HEK293 (cell line): Measurements from ENCODE around the gene SPOCK3.
"Not testable (repeated sequence)": the region's sequence is repeated elsewhere in the genome, so short reads cannot be mapped to it uniquely, and the experiment has no call there.

Experiments
- CTCF ChIA-PET: fragments of 350-600 bp; formaldehyde crosslinking; extraction: SDS; loops from one replicate; lab custom pipeline; 2021; ENCODE audit warnings: antibody characterized with exemption; lab: Yijun Ruan, JAX
- POLR2A ChIA-PET: fragments of 300-600 bp; formaldehyde crosslinking; extraction: SDS; loops from one replicate; lab custom pipeline; 2020; ENCODE audit warnings: antibody characterized with exemption, inconsistent platforms; lab: Yijun Ruan, JAX
- H3K27ac ChIP-seq: fragments of 200-500 bp; sonication (Bioruptor generic); 2 replicates; pipeline ENCODE4 v1.5.1; 2014; ENCODE audit warnings: low read depth, low read length, control low read depth, inconsistent platforms; ENCODE audit errors: extremely low read depth
- H3K36me3 ChIP-seq, 2 experiments: fragments of 200-500 bp in 1 of 2; sonication (Bioruptor generic) in 1 of 2; 1 replicate in 1 of 2; 2 replicates in 1 of 2; pipeline ENCODE4 v1.5.1; 2014 to 2017; ENCODE audit warnings: inconsistent platforms in 2 of 2, low read length in 2 of 2; ENCODE audit not compliant: control insufficient read depth in 2 of 2, insufficient read depth in 1 of 2
- H3K4me1 ChIP-seq: fragments of 200-500 bp; sonication (Bioruptor generic); 2 replicates; pipeline ENCODE4 v1.5.1; 2014; ENCODE audit warnings: mild to moderate bottlenecking, low read length, inconsistent platforms; ENCODE audit not compliant: control insufficient read depth, insufficient read depth
- H3K4me3 ChIP-seq: 2 replicates; pipeline ENCODE4 v1.5.1; 2011; ENCODE audit warnings: low read depth, mild to moderate bottlenecking, control low read depth, low read length, moderate library complexity
- H3K9me3 ChIP-seq: fragments of 200-500 bp; sonication (Bioruptor generic); 2 replicates; pipeline ENCODE4 v1.5.1; 2014; ENCODE audit warnings: low read depth, low read length, inconsistent platforms; ENCODE audit not compliant: control insufficient read depth, insufficient read depth
- GLI4 ChIP-seq: fragments of 450-650 bp; formaldehyde crosslinking; IDR thresholded peaks from 2 replicates; pipeline ENCODE4 v1.5.1; 2016; ENCODE audit warnings: missing biosample characterization, missing genetic modification characterization
- KLF9 ChIP-seq: fragments of 450-650 bp; formaldehyde crosslinking; IDR thresholded peaks from 2 replicates; pipeline ENCODE4 v1.5.1; 2016; ENCODE audit warnings: missing biosample characterization, missing genetic modification characterization, low read depth
- OVOL3 ChIP-seq: fragments of 450-650 bp; formaldehyde crosslinking; IDR thresholded peaks from 2 replicates; pipeline ENCODE4 v1.5.1; 2016; ENCODE audit warnings: missing biosample characterization, missing genetic modification characterization
- REST ChIP-seq: fragments of 450-650 bp; formaldehyde crosslinking; IDR thresholded peaks from 2 replicates; pipeline ENCODE4 v1.5.1; 2016; ENCODE audit warnings: missing biosample characterization, missing genetic modification characterization
- YY2 ChIP-seq: fragments of 450-650 bp; formaldehyde crosslinking; IDR thresholded peaks from 2 replicates; pipeline ENCODE4 v1.5.1; 2016; ENCODE audit warnings: missing biosample characterization, missing genetic modification characterization
- ZNF114 ChIP-seq: fragments of 450-650 bp; formaldehyde crosslinking; IDR thresholded peaks from 2 replicates; pipeline ENCODE4 v1.5.0; 2017; ENCODE audit warnings: missing biosample characterization, missing genetic modification characterization
- ZNF16 ChIP-seq: fragments of 450-650 bp; formaldehyde crosslinking; IDR thresholded peaks from 2 replicates; pipeline ENCODE4 v1.5.1; 2016; ENCODE audit warnings: low read depth, missing biosample characterization, missing genetic modification characterization
- ZNF223 ChIP-seq: fragments of 450-650 bp; formaldehyde crosslinking; IDR thresholded peaks from 2 replicates; pipeline ENCODE4 v1.5.1; 2016; ENCODE audit warnings: missing biosample characterization, missing genetic modification characterization
- ZNF416 ChIP-seq: fragments of 450-650 bp; formaldehyde crosslinking; IDR thresholded peaks from 2 replicates; pipeline ENCODE4 v1.5.1; 2016; ENCODE audit warnings: missing biosample characterization, missing genetic modification characterization
- ZNF426 ChIP-seq: fragments of 450-650 bp; formaldehyde crosslinking; IDR thresholded peaks from 2 replicates; pipeline ENCODE4 v1.5.1; 2017; ENCODE audit warnings: missing biosample characterization, missing genetic modification characterization, mild to moderate bottlenecking, inconsistent platforms, moderate library complexity
- ZNF433 ChIP-seq: fragments of 450-650 bp; formaldehyde crosslinking; IDR thresholded peaks from 2 replicates; pipeline ENCODE4 v1.5.1; 2016; ENCODE audit warnings: missing biosample characterization, missing genetic modification characterization, low read depth
- ZNF521 ChIP-seq: fragments of 450-650 bp; formaldehyde crosslinking; IDR thresholded peaks from 2 replicates; pipeline ENCODE4 v1.5.1; 2017; ENCODE audit warnings: missing biosample characterization, mild to moderate bottlenecking, missing genetic modification characterization
- ZNF571 ChIP-seq: fragments of 450-650 bp; formaldehyde crosslinking; IDR thresholded peaks from 2 replicates; pipeline ENCODE4 v1.5.0; 2017; ENCODE audit warnings: missing biosample characterization, missing genetic modification characterization
- ZNF580 ChIP-seq: fragments of 450-650 bp; formaldehyde crosslinking; IDR thresholded peaks from 2 replicates; pipeline ENCODE4 v1.5.1; 2016; ENCODE audit warnings: missing biosample characterization, missing genetic modification characterization
- ZNF596 ChIP-seq: fragments of 450-650 bp; IDR thresholded peaks from 2 replicates; pipeline ENCODE4 v1.5.0; 2018; ENCODE audit warnings: missing biosample characterization, mild to moderate bottlenecking, missing genetic modification characterization, moderate library complexity
- ZNF600 ChIP-seq: fragments of 450-650 bp; formaldehyde crosslinking; IDR thresholded peaks from 2 replicates; pipeline ENCODE4 v1.5.1; 2016; ENCODE audit warnings: missing biosample characterization, missing genetic modification characterization
- ZNF645 ChIP-seq: fragments of 450-650 bp; formaldehyde crosslinking; IDR thresholded peaks from 2 replicates; pipeline ENCODE4; 2016; ENCODE audit warnings: missing biosample characterization, missing genetic modification characterization
- ZNF658 ChIP-seq: fragments of 450-650 bp; formaldehyde crosslinking; IDR thresholded peaks from 2 replicates; pipeline ENCODE4; 2016; ENCODE audit warnings: missing biosample characterization, missing genetic modification characterization
- ZNF701 ChIP-seq: fragments of 450-650 bp; formaldehyde crosslinking; IDR thresholded peaks from 2 replicates; pipeline ENCODE4 v1.5.1; 2016; ENCODE audit warnings: missing biosample characterization, missing genetic modification characterization
- ZNF707 ChIP-seq: fragments of 450-650 bp; formaldehyde crosslinking; IDR thresholded peaks from 2 replicates; pipeline ENCODE4 v1.5.1; 2016; ENCODE audit warnings: missing biosample characterization, missing genetic modification characterization
- ZNF76 ChIP-seq: fragments of 450-650 bp; formaldehyde crosslinking; IDR thresholded peaks from 2 replicates; pipeline ENCODE4; 2016; ENCODE audit warnings: low read depth, missing biosample characterization, missing genetic modification characterization, borderline replicate concordance
- ZNF785 ChIP-seq: fragments of 450-650 bp; formaldehyde crosslinking; IDR thresholded peaks from 2 replicates; pipeline ENCODE4 v1.5.1; 2016; ENCODE audit warnings: missing biosample characterization, missing genetic modification characterization
- ZNF791 ChIP-seq: fragments of 450-650 bp; formaldehyde crosslinking; IDR thresholded peaks from 2 replicates; pipeline ENCODE4 v1.5.1; 2016; ENCODE audit warnings: missing biosample characterization, missing genetic modification characterization
- ZNF843 ChIP-seq: fragments of 450-650 bp; formaldehyde crosslinking; IDR thresholded peaks from 2 replicates; pipeline ENCODE4 v1.5.1; 2016; ENCODE audit warnings: missing biosample characterization, missing genetic modification characterization
- ZSCAN30 ChIP-seq: fragments of 450-650 bp; IDR thresholded peaks from 2 replicates; pipeline ENCODE4 v1.5.1; 2018; ENCODE audit warnings: missing biosample characterization, mild to moderate bottlenecking, missing genetic modification characterization, moderate library complexity
- TF ChIP-seq, protein P1 (sequence below): fragments of 450-650 bp; formaldehyde crosslinking; IDR thresholded peaks from 2 replicates; pipeline ENCODE4 v1.5.1; 2016; ENCODE audit warnings: missing biosample characterization, missing genetic modification characterization

SPOCK3 gene

GRCh38 chr4:166850398-166850797, 383.9 kb downstream of the SPOCK3 start:
- H3K36me3 ChIP-seq, H3K27ac ChIP-seq, POLR2A ChIA-PET, H3K4me1 ChIP-seq, H3K9me3 ChIP-seq, H3K4me3 ChIP-seq: not testable (repeated sequence)
- CTCF ChIA-PET = interaction anchor here (0.7 kb wide), 1 partner anchor 33 kb away, joined by 3 read pairs; no protein-coding TSS in a partner anchor

DNA sequence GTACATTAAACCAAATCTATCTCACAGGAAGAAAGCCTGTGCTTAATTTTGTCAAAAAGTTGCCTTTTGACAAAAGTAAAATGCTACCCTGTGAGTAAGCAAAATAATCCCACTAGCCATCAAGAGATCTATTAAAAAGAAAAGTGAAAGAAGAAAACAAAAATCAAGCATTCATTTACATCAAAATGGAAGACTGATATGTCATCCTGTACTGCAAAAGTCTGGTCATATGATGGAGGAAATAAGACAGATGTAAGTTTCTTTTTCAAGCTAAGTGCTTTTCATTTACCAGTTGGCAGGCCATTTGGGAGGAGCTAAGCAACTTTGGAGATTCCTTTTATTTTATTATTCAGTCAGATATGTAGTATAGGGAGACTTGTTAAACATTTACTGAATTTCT, 387.4 kb downstream of the SPOCK3 start:
- POLR2A ChIA-PET = no interaction called here
- Histone ChIP-seq H3K4me3 (no peak overlapping the region), H3K27ac (no peak overlapping the region), H3K9me3 (no peaks in the 10 kb centered on the region), H3K4me1 (no peaks in the 10 kb centered on the region), H3K36me3 (no peaks in the 10 kb centered on the region)
- CTCF ChIA-PET = no interaction called here
- TF ChIP-seq GLI4 (no peak), ZNF16 (tag by site-specific recombination) (no peak), ZNF791 (tag by site-specific recombination) (no peak), ZNF416 (tag by site-specific recombination) (no peak), KLF9 (tag by site-specific recombination) (no peak), REST (tag by site-specific recombination) (no peak), ZNF645 (tag by site-specific recombination) (no peak), OVOL3 (tag by site-specific recombination) (no peak), ZNF571 (tag by site-specific recombination) (no peak), ZNF426 (tag by site-specific recombination) (no peak), ZNF843 (no peak), ZNF785 (no peak), ZNF600 (tag by site-specific recombination) (no peak), ZNF76 (tag by site-specific recombination) (no peak), ZNF596 (tag by site-specific recombination) (no peak)
- TF ChIP-seq, protein P1, sequence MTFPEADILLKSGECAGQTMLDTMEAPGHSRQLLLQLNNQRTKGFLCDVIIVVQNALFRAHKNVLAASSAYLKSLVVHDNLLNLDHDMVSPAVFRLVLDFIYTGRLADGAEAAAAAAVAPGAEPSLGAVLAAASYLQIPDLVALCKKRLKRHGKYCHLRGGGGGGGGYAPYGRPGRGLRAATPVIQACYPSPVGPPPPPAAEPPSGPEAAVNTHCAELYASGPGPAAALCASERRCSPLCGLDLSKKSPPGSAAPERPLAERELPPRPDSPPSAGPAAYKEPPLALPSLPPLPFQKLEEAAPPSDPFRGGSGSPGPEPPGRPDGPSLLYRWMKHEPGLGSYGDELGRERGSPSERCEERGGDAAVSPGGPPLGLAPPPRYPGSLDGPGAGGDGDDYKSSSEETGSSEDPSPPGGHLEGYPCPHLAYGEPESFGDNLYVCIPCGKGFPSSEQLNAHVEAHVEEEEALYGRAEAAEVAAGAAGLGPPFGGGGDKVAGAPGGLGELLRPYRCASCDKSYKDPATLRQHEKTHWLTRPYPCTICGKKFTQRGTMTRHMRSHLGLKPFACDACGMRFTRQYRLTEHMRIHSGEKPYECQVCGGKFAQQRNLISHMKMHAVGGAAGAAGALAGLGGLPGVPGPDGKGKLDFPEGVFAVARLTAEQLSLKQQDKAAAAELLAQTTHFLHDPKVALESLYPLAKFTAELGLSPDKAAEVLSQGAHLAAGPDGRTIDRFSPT (tag by site-specific recombination) = no peak

- no peaks in the 10 kb centered on the region for H3K36me3 ChIP-seq
- H3K27ac ChIP-seq = no peak overlapping the region
- ChIA-PET CTCF (no interaction called here), POLR2A (no interaction called here)
- no peaks in the 10 kb centered on the region for H3K4me1 ChIP-seq
- no peaks in the 10 kb centered on the region for H3K9me3 ChIP-seq
- H3K4me3 ChIP-seq = no peak overlapping the region
- TF ChIP-seq ZNF521 (tag by site-specific recombination) (no peak), ZNF433 (tag by site-specific recombination) (no peak), ZSCAN30 (tag by site-specific recombination) (no peak), ZNF223 (tag by site-specific recombination) (no peak), ZNF580 (tag by site-specific recombination) (no peak), ZNF658 (no peak), ZNF114 (no peak), ZNF701 (no peak), YY2 (tag by site-specific recombination) (no peak), ZNF707 (no peak)
Measured at GRCh38 chr4:166842795-166843261, 391.5 kb downstream of the SPOCK3 start.
